Suppressor macrophage (primary cell): ENCODE measurements around the gene HS3ST4.
A peak's percentile ranks its signal among the peaks of the same experiment; 100 is the strongest.
"Not testable (repeated sequence)": the region's sequence is repeated elsewhere in the genome, so short reads cannot be mapped to it uniquely, and the experiment has no call there.

ENCODE experiments used
- DNase-seq, 4 experiments: peaks; one replicate each; pipeline ENCODE4 v3.0.0-alpha.2; 2020 to 2022

Gene HS3ST4

DNA sequence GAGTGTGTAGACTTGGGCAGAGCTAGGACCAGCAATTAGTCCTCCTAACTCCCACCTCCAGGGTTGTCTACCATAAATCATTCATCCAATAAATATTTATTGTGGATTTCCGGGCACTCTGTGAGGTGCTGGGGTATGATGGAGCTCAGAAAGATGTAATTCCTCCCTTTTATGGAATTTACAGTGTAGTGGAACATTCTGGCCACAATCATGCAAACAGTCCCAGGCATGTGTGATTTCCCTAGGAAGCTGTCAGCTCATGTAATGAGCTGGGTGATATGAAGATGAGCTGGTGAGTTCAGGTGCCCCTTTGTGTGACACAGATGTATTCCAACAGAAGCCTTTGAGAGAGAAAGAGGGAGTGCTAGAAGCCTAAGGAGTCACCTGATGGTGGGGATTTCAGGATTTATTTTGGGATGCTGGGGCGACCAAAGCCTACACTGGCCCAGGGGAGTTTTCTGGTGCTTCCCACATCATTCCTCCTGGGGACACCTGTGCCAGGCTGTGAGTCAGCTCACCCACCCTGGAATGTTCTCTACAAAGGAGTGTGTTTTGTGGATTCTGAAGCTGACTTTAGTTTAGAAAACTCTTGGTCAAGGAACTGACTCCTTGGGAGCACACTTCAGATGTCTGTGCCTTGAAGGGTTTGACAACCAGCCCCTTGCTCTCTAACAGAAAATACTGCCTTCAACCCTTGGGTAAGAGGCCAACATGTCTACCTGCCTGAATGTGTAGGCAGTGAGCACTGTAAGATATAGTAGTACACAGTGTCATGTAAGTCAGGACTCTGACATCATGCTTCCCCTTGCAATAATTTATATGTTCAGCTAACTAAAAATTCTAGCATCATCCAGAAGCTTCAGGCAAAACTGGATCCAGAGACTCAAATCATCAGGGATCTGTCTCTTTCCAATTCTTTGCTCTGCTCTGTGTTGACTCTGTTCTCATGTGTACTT lies 42.9 kb downstream of the HS3ST4 start:
- DNase-seq: no peak

DNA sequence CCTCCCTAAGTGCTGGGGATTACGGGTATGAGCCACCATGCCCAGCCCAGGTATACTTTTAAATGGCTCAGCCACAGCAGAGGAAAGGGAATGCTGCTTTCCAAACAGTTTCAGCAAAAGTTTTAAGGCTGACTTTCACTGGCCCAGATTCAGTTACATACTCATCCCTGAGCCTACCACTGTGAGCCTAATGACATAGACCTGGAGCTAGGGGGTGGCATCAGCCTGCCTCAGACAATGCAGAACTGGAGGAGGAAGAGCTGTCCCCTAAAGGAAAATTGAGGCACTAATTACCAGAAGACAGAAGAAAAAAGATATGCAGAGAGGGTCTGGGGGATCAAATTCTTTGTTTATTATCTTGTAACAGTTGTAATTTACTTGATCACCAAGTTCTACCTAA lies 43.9 kb downstream of the HS3ST4 start:
- DNase-seq: no peak

DNA sequence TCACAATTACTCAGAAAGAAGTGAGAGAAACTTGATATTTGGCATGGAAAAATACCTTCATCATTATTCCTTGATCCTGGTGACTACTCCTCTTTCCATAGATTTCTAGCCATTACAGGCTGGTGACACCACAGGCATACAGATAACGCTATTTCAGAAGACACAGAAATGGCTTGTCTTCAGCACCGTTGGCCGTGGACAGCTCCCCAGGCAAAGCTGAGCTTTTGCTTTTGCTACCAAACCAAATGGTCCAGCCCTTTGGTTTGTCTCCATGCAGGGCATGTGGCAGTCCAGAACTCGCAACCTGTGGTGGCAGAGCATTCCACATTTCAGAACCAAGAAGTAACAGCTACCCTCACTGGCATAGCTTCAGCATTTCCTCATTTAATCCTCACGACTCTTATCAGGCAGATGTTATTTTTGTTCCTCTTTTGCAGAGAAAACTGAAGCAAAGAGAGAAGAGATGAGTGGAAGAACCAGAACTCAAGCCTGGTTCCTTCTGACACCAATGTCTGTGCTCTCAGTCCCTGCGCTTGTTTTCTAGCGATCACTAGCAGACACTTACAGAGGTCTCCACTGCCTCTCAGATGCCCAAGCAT lies 55.5 kb downstream of the HS3ST4 start:
- peak in 2 of 4 experiments; percentile 4 to 26 for DNase-seq

DNA sequence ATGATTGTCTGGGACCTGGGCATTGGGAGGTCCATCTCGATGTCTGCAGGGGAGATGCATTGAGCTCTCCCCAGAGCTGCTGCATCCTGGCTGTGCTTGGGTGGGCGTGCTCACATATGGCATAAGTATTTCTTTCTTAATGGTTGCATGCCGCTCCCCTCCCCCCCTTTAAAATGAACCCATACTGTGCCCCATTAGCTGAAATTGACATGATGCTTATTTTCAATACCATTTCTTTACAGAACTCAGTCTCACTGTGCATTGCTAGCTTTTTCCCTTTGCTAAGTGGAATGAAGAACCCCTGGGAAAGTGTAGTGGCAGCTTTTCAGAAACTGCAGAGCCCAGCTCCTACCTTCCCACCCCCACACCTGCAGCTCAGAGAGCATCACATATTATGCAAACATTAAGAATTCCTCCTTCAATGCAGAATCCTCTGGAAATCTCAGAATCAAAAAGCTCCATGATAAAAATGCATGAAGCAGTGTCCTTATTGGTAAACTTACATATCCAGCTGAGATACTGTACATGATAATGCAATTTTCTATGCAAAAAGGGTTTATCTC lies 56.4 kb downstream of the HS3ST4 start:
- no peak for DNase-seq

DNA sequence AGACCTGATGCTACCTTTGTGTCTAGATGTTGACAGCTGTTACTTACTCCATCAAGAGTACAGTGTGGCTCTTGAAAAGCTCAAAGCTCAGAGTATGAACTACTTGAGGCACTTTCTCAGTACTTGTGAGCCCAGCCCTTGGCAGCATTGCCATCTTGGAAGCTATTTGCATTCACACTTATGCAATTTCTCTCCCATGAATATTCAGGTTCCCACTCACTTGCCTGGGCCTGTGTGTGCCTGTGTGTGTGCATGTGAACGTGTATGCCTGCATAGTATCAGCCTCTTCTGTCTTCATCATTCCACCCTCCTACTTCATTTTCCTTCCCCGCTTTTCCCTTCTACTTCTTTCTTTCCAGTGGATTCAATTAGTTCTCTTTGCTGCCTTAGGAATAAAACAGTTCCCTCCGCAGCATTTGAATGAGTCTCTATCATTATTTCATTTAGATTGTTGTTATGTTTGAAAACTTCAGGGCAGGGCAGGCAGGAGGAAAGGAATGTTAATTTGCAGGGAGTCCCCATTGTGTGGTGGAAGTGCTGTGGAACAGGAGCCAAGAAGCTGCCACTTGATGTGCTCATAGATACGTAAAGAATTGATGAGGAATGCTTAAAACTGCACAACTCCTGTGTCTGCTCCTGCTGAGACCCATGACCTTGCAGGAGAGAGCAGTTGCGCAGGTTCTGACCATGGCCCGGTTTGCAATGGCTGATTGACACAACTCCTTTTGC lies 58.9 kb downstream of the HS3ST4 start:
- no peak for DNase-seq

DNA sequence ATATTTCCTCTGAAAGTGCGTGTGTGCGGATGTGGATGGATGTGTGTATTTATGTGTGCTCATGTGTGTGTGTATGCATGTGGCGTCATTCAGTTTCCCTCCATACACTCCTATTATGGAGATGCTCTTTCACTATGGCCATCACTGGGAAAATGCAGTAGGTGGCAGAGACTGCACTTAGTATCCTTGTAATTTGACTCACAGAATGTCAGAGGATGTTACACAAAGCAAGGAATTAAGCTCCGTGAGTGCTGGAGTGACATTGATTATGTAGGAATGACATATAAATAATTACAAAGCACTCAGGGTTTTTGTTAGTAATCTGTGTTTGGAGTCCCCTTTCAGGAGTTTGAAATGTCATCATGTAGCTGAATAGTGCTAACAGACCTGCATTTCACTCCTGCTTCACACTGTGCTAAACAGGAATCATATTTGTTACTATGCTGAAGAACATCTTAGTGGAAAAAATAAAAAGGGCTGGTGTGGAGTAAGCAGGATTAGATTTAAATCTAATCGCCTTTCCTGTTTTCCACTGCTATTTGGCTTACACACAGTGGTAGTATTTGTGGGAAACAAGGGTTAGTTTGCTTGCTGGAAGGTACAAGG lies 59.6 kb downstream of the HS3ST4 start:
- no peak for DNase-seq

DNA sequence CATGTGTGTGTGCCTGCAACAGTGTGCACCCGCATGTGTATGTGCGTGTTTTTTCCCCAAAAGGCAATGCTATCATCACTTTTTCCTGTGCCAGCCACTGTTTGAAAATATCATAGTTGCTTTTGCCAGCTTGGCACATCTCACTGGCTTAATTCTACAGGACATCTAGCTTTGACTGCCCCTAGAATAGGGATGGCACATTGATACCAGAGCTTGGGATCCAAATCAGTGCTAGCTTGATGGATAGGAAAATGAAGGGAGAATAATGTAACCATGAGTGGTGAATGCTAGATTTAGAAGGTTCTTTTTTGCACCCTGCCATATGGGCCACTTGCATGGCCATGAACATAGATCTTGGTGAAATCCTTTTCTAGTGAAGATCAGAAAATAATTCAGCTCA lies 72.7 kb downstream of the HS3ST4 start:
- no peak for DNase-seq

DNA sequence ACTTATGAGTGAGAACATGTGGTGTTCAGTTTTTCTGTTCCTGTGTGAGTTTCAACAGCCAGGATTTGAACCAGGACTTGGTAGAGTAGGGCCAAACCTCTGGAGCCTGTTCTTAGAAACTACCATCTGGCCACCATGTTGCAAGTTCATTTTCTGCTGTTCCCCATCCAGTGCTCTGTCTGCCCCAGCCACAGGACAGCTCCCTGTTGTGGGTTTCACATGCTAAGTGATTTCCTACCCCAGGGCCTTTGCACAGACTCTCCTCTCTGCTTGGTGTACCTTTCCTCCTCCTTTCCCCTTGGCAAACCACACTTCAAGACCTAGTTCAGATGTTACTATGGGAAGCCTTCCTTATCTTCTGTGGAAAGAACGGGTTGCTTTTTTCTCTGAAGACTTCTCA lies 79.5 kb downstream of the HS3ST4 start:
- DNase-seq: no peak

DNA sequence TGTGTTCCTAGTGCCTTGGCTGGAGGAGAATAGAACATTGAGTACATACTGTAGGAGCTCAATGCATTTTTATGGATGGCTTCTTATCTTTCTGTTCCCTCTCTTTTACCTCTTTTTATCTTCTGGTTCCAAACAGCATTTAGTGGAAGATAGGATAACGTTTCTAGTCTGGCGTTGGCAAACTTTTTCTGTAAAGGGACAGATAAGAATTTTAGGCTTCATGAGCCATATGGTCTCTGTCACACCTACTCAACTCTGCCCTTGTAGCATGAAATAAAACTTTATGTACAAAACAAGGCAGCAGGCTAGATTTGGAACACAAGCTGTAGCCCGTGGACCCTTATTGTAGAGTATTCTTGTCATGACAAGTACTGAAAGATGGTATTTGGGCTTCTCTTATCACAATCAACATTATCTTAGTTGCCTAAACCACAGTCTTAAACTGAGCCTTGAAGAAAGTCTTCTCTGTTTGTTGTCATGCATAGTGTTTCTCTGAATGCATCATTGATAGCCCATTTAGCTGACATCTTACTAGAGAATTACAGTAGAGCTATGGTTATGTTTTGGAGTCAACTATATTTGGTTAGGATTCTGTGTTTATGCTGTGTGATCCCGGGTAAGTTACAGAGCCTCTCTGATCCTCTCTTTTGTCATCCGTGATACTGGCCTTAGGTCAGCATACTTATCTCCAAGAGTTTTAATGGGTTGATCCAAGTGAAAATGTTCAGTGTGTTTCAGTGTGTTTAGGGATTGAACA lies 80.2 kb downstream of the HS3ST4 start:
- no peak for DNase-seq

DNA sequence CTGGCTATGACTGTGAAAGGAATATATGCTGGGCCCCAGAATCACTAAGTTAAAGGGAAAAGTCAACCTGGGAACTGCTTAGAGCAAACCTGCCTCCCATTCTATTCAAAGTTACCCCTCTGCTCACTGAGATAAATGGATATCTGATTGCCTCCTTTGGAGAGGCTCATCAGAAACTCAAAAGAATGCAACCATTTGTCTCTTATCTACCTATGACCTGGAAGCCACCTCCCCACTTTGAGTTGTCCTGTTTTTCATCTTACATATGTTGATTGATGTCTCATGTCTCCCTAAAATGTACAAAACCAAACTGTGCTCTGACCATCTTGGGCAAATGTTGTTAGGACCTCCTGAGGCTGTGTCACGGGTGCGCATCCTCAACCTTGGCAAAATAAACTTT lies 84.5 kb downstream of the HS3ST4 start:
- DNase-seq: not testable (repeated sequence)

DNA sequence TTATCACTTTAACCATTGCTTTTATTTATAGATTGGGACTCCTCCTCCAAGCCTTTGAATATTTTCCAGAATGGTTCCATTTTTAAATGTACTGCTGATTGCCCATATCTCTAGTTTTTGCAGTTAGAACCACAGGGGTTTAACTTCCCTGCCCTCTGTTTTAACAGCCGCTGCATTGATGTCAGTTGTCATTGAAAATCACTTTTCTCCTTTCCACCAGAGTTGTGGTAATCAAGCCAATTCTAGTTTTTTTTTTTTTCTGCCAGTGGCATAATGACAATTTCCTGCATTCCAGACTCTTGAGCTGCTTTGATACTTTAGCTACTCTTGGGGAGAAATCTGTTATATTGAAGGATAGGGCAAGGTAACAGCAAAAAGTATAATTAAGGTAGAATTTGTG lies 91.5 kb downstream of the HS3ST4 start:
- DNase-seq: no peak

DNA sequence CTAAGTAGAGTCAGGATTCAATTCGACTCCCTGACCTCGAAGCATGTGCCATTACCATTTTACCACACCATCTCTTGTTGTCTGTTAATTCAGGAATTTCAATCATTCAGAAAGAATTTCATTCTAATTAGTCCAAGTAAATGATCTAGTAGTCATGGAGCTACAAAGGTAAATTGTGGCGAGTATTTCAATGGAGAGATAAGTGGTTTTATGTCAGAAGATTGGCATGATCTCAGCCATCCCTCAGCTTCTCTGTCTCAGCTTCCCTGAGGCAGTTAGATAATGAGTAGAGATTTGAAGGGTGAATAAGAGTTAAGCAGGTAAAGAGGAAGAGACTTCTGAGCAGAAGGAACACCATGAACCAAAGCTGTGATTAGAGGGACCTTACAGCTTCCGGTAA lies 93.6 kb downstream of the HS3ST4 start:
- no peak for DNase-seq

DNA sequence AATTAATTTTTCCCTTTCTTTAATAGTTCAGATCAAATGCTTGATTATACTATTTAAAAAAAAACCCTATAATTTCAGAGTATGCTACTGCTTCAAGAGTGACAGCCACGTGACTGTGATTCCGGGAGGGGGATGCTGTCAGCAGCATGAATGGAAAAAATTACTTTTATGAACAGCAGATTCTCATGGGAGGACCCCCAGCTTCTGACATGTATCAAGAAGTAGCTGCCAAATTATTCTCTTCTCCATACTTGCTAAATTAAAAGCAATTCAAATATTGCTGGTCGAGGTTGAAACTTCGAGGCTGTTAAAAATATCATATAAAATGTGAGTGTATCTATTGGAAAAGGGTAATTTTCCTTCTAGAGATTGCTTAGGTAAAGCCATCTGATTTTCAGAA lies 95.0 kb downstream of the HS3ST4 start:
- no peak for DNase-seq

DNA sequence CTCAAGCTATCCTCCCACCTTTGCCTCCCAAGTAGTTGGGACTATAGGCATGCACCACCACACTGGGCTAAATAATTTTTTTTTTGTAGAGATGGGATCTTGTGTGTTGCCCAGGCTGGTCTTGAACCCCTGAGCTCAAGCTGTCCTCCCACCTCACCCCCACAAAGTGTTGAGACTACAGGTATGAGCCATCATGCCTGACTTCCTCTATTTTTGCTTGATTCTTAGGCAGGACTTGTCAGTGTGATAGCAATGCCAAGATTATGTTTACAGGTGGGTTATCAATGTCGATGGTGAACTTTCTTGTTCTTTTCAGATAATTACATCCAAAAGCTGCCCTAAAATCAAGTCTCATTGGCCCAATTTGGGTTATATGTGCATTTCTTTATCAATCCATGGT lies 96.9 kb downstream of the HS3ST4 start:
- no peak for DNase-seq

DNA sequence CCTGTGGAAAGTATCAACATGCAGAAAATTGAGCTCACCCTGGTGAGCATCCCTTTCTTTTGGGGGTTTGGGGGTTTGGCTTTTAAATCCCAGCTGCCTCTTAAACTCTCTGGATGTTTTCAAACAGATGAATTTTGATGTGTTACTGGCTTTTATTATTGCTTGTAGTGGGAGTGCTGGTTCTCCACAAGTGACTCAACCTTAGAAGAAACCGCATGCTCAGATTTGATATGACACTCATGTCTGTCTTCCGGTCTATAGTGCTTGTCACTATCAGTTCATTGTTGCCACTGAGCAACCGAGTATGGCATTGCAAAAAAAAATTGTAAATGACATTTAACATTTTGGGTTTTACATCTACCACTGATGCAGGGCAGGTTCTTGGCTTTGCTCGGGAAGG lies 104.5 kb downstream of the HS3ST4 start:
- DNase-seq: no peak

DNA sequence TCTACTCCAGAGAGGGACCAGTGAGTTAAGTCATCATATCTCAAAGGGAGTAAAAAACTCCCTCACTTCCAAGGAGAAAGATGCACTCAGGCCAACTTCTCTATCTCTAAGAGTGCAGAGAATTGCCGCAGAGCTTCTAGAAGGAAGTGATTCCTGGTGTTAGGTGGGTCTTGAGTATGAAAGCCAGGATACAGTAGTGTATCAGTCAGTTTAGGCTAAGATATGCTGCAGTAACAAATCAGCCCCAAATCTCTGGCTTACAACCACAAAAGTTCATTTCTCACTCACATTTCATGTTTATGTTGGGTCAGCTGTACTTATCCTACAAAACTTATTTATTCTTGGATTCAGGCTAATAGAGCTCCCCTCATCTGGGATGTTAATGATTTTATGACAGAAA lies 106.3 kb downstream of the HS3ST4 start:
- no peak for DNase-seq

DNA sequence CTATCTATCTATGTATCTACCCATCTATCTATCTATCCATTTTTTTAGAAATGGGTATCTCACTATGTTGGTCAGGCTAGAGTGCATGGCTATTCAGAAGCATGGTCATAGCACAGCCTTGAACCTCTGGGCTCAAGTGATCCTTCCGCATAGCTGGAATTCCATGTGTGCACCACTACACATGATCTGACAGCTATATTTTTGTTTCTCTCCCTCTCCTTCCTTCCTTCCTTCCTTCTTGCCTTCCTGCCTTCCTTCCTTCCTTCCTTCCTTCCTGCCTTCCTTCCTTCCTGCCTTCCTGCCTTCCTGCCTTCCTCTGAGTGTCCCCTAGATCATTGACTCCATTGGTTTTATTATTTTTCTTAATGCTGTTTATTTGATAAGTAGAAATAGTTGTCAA lies 108.1 kb downstream of the HS3ST4 start:
- no peak for DNase-seq

DNA sequence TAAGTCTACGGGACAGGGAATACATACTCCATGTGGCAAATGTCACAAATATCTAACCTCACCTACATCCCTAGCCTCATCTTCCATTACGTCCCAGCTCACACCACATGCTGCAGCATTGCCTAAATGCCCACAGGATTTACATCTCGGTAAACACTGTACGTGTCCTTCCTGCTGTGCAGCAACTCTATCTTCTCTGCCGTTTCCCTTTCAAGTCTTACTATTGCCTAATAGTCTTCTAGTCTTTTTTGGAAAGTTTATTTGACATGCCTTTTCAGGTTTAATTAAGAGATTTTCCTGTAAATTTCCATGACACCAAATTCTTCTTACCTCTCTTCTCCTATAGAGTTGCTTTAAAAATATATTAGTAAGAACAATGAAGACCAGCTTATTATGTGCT lies 120.5 kb downstream of the HS3ST4 start:
- no peak for DNase-seq

DNA sequence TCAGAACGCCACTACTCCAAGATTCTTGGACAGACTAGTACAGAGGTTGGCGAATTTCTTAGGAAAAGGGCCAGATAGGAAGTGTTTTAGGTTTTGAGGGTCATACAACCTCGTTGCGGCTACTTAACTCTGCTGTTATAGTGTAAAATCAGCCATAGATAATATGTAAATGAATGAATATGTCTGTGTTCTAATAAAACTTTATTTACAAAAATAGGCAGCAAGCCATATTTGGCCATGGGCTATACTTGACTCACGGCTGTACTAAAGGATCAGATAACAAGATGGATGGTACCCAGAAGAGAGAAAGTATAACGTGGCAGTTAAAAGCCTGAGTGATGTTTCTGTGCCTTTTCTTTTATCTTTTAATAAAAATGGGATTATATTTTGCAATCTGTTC lies 125.5 kb downstream of the HS3ST4 start:
- DNase-seq: no peak

DNA sequence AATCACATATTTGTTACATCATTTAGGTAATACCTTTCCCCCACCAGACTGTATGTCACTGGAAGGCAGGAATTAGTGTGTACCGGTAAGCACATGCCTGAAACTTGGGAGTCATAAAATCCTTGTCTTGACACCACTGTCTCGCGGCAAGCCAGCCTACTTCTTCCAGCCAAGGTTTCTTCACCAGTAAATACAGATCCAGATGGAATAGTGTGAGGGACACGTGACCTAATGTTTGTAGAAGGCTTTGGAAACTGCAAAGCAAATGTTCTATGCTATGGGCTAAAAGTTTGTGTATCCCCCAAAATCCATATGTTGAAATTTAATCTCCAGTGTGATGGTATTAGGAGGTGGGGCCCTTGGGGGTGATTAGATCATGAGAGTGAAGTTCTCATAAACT lies 126.1 kb downstream of the HS3ST4 start:
- DNase-seq: no peak

DNA sequence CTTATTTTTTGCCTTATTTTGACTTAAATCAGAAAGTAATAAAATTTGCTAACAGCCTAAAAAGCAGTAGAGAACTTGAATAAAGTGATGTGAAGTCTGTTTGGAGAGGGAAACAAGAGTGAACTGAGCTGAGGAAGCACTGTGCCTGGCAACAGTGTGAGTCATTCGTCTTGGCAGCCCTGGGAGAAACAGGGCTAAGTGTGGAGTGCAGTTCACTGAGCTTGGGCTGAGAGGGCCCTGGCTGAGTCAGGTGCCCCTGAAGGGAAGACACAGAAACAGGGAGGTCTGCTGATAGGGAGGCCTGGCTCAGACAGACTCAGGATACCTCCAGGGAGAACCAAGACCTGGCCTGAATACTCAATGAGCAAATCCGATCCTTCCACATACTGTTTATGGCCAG lies 132.1 kb downstream of the HS3ST4 start:
- no peak for DNase-seq

DNA sequence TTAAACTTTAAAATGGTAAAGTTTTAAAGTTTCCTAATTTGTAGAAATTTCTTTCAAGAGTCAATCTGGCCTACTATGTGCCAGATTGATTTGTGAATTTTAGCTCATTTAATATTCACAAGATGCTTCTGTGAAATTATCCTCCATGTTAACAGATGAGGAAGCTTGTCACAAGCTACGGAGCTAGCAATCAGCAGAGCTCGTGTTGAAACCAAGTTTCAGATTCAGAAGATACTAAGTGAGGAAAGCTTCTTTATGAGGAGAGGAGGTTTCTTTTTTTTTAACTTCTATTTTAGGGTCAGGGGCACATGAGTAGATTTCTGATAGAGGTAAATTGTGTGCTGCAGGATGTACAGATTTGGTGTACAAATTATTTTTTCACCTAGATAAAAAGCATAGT lies 135.9 kb downstream of the HS3ST4 start:
- DNase-seq: peak in 1 of 4 experiments; percentile 10
